PC-9 (cell line): ENCODE measurements around the gene MPND.

Experiments
- CTCF ChIP-seq: fragments of 200-600 bp; sonication (generic); conservative IDR thresholded peaks from 2 replicates; pipeline ENCODE4 v1.6.1; 2017; ENCODE audit warnings: mixed run types, antibody characterized with exemption, mild to moderate bottlenecking, moderate library complexity
- EZH2 ChIP-seq: fragments of 200-600 bp; sonication (generic); IDR thresholded peaks from 2 replicates; pipeline ENCODE4 v1.8.0; 2017; ENCODE audit warnings: antibody characterized with exemption, low read depth

- TF ChIP-seq CTCF, result no peak
- no peak for TF ChIP-seq EZH2
These were observed 2.1 kb downstream of the MPND start for GRCh38 chr19:4345342-4346019.
